T-cell (primary cell): ENCODE data around the gene CPLANE1. TPM values are rescaled to one million over a fixed set of nuclear protein-coding genes. Genes with fewer than 3 reads are reported as not detected.
"Not testable (repeated sequence)": the region's sequence is repeated elsewhere in the genome, so short reads cannot be mapped to it uniquely, and the experiment has no call there.

Source experiments
- ATAC-seq, 4 experiments: fragments of 200-7000 bp in 3 of 4; fragments of 150-1000 bp in 1 of 4; cut with Tn5 transposase; replicated peaks in 1 of 4; 1 replicate in 3 of 4; 2 replicates in 1 of 4; pipeline ENCODE4 v1.10.0; 2021; ENCODE audit warnings: moderate library complexity in 3 of 4, mild to moderate bottlenecking in 2 of 4, moderate number of reproducible peaks in 1 of 4
- CTCF ChIA-PET, 2 donors: fragments of 300-600 bp; sonication (Branson Sonifier 250); formaldehyde crosslinking; loops; one replicate each; lab custom pipeline; 2022; ENCODE audit warnings: antibody characterized with exemption in 2 of 2; lab: Charles Lee
- POLR2A ChIA-PET, 2 donors: fragments of 300-600 bp; sonication (Branson Sonifier 250); formaldehyde crosslinking; loops; one replicate each; lab custom pipeline; 2022; ENCODE audit warnings: antibody characterized with exemption in 2 of 2; lab: Charles Lee
- DNase-seq, 35 experiments: peaks; one replicate each; pipeline versions ENCODE4 v3.0.0 to v3.0.0-alpha.2; 2013 to 2023
- H3K27ac ChIP-seq: one replicate; pipeline ENCODE4 v1.5.1; 2013; ENCODE audit warnings: low read length
- H3K27me3 ChIP-seq, 2 experiments: replicated peaks in 1 of 2; 1 replicate in 1 of 2; 2 replicates in 1 of 2; pipeline versions ENCODE4 v1.6.1 to v1.7.0; 2013; ENCODE audit warnings: low read length in 1 of 2, mixed read lengths in 1 of 2; ENCODE audit not compliant: control insufficient read depth in 2 of 2, insufficient read depth in 2 of 2; ENCODE audit errors: extremely low read depth in 1 of 2
- H3K36me3 ChIP-seq, 2 donors: 1 replicate in 1 of 2; 2 replicates in 1 of 2; pipeline versions ENCODE4 v1.6.1 to v1.7.0; 2013; ENCODE audit warnings: low read length in 1 of 2; ENCODE audit not compliant: control insufficient read depth in 2 of 2, insufficient read depth in 1 of 2; ENCODE audit errors: extremely low read depth in 1 of 2
- H3K4me1 ChIP-seq, 2 experiments: 1 replicate in 1 of 2; 2 replicates in 1 of 2; pipeline versions ENCODE4 v1.6.1 to v1.7.0; 2013; ENCODE audit warnings: low read length in 2 of 2, mixed read lengths in 1 of 2; ENCODE audit not compliant: insufficient read depth in 2 of 2, control insufficient read depth in 1 of 2; ENCODE audit errors: extremely low read depth in 1 of 2
- H3K4me3 ChIP-seq, 2 donors: 1 replicate in 1 of 2; 2 replicates in 1 of 2; pipeline versions ENCODE4 v1.5.1 to v1.7.0; 2013; ENCODE audit warnings: mild to moderate bottlenecking in 2 of 2, low read length in 1 of 2, moderate library complexity in 1 of 2; ENCODE audit not compliant: control insufficient read depth in 1 of 2; ENCODE audit errors: extremely low read depth in 1 of 2
- H3K9me3 ChIP-seq: 2 replicates; pipeline ENCODE4 v1.7.0; 2013
- H3K27ac Mint-ChIP-seq, 2 donors: one replicate each; pipeline ENCODE4 v1.8.0; 2020 to 2021; ENCODE audit warnings: mild to moderate bottlenecking in 2 of 2, mixed read lengths in 2 of 2
- H3K27me3 Mint-ChIP-seq, 2 donors: one replicate each; pipeline ENCODE4 v1.8.0; 2021 to 2022; ENCODE audit warnings: mixed read lengths in 2 of 2
- H3K36me3 Mint-ChIP-seq: one replicate; pipeline ENCODE4 v1.8.0; 2021; ENCODE audit warnings: mixed read lengths
- H3K4me1 Mint-ChIP-seq, 3 donors: one replicate each; pipeline ENCODE4 v1.8.0; 2020 to 2022; ENCODE audit warnings: mixed read lengths in 3 of 3, mild to moderate bottlenecking in 1 of 3
- H3K4me3 Mint-ChIP-seq, 3 donors: one replicate each; pipeline ENCODE4 v1.8.0; 2020 to 2022; ENCODE audit warnings: mild to moderate bottlenecking in 3 of 3, mixed read lengths in 3 of 3, moderate library complexity in 3 of 3
- H3K9me3 Mint-ChIP-seq, 3 donors: one replicate each; pipeline ENCODE4 v1.8.0; 2020 to 2022; ENCODE audit warnings: mixed read lengths in 3 of 3
- WGBS: methylation state at CpG from one replicate; pipeline ENCODE4 v1.1.5; 2013; ENCODE audit warnings: missing lambda C conversion rate; ENCODE audit not compliant: insufficient coverage; 5-methylcytosine and 5-hydroxymethylcytosine counted together
- total RNA-seq, 35 experiments: library from RNA in 6 of 35; stranded (reverse) in 6 of 35; fragments of 120-200 nt in 1 of 35; gene quantifications; one replicate each; pipeline versions ENCODE4 v1.2.1 to v1.2.4 and lab custom pipeline; 2013 to 2026

The CPLANE1 gene
- total RNA-seq, 5 donors from 2014 or later (not counting 1 experiment from before 2014, with no cell fraction given) = 5.1 to 9.4 (median 7.7) TPM

DNA sequence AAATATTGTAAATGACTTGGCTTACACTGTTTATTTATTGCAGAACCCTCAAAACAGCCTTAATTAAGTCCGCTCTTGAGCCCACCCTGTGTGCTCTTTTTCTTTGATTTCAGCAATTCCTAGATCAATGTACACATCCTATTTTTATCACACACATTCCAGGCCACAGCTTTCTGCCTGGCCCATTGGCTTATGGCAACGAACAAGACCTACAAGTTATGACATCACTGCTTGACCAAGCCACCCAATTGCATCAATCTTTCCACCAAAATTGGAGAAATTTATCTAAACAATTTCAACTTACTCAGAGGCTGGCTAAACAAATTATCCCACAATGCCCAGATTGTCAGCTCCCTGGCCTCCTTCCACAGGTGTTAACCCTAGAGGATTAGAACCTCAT, 158.4 kb downstream of the CPLANE1 start:
- no peaks in the 10 kb centered on the region for H3K27me3 ChIP-seq
- ATAC-seq (no peak), DNase-seq (no peak)
- 92% methylated on average over 2 of the region's 2 CpGs for WGBS
- peaks cover 0 to 6% of the 10 kb centered on the region in 2 donors for H3K36me3 ChIP-seq
- H3K4me1 Mint-ChIP-seq = no peaks in the 10 kb centered on the region
- ChIA-PET POLR2A (no interaction called here), CTCF (no interaction called here)
- H3K9me3 Mint-ChIP-seq = no peaks in the 10 kb centered on the region
- peaks cover 30% of the 10 kb centered on the region for H3K36me3 Mint-ChIP-seq
- no peak overlapping the region for H3K4me3 ChIP-seq
- H3K27ac ChIP-seq = no peak overlapping the region
- no peaks in the 10 kb centered on the region for H3K27me3 Mint-ChIP-seq
- no peak overlapping the region for H3K4me3 Mint-ChIP-seq
- H3K27ac Mint-ChIP-seq = no peak overlapping the region
- H3K4me1 ChIP-seq = no peaks in the 10 kb centered on the region
- H3K9me3 ChIP-seq = no peaks in the 10 kb centered on the region

GRCh38 chr5:37090123-37090726, 159.0 kb downstream of the CPLANE1 start:
- 95% methylated on average over 5 of the region's 7 CpGs for WGBS
- Mint-ChIP-seq H3K27ac (no peak overlapping the region), H3K9me3 (no peaks in the 10 kb centered on the region), H3K4me3 (no peak overlapping the region), H3K36me3 (peaks cover 34% of the 10 kb centered on the region), H3K27me3 (no peaks in the 10 kb centered on the region), H3K4me1 (no peaks in the 10 kb centered on the region)
- no peaks in the 10 kb centered on the region for H3K27me3 ChIP-seq
- DNase-seq (no peak), ATAC-seq (no peak)
- H3K36me3 ChIP-seq = peaks cover 0 to 6% of the 10 kb centered on the region in 2 donors
- H3K4me1 ChIP-seq = no peaks in the 10 kb centered on the region
- H3K4me3 ChIP-seq = no peak overlapping the region
- POLR2A ChIA-PET = no interaction called here
- no peaks in the 10 kb centered on the region for H3K9me3 ChIP-seq
- CTCF ChIA-PET = no interaction called here
- H3K27ac ChIP-seq = no peak overlapping the region

DNA sequence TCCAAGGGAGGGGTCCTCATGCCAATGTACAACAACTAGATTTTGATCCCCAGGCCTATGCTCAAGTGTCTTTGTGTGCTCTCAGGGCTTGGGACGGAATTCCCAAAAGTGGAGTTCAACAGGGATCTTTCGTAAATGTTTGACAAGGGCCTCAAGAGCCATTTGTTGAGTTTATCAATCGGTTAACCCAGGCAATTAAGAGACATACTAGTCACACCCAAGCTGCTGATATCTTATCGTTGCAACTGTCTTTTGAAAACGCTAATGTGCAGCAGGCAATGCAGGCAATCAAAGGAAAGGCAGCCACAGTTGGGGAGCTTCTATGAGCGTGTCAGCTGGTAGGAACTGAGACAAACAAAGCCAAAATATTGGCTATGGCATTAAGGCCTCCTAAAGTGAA, 161.2 kb downstream of the CPLANE1 start:
- H3K27ac ChIP-seq = no peak overlapping the region
- no peaks in the 10 kb centered on the region for H3K9me3 ChIP-seq
- DNase-seq (no peak), ATAC-seq (no peak)
- H3K4me1 ChIP-seq = no peaks in the 10 kb centered on the region
- H3K9me3 Mint-ChIP-seq = peaks cover 0 to 3% (median 0%) of the 10 kb centered on the region in 3 donors
- H3K36me3 ChIP-seq = peaks cover 0 to 6% of the 10 kb centered on the region in 2 donors
- H3K27me3 ChIP-seq = no peaks in the 10 kb centered on the region
- ChIA-PET POLR2A (no interaction called here), CTCF (no interaction called here)
- H3K4me1 Mint-ChIP-seq = no peaks in the 10 kb centered on the region
- H3K4me3 ChIP-seq = no peak overlapping the region
- no peak overlapping the region for H3K4me3 Mint-ChIP-seq
- no peak overlapping the region for H3K27ac Mint-ChIP-seq
- WGBS = 74% methylated on average over 6 of the region's 6 CpGs
- peaks cover 34% of the 10 kb centered on the region for H3K36me3 Mint-ChIP-seq
- H3K27me3 Mint-ChIP-seq = no peaks in the 10 kb centered on the region

- ChIA-PET POLR2A (no interaction called here), CTCF (no interaction called here)
- peaks cover 0 to 6% of the 10 kb centered on the region in 2 donors for H3K36me3 ChIP-seq
- H3K4me3 ChIP-seq = no peak overlapping the region
- Mint-ChIP-seq H3K27ac (no peak overlapping the region), H3K4me1 (no peaks in the 10 kb centered on the region), H3K9me3 (peaks cover 0 to 3% (median 0%) of the 10 kb centered on the region in 3 donors), H3K4me3 (no peak overlapping the region), H3K36me3 (peaks cover 39% of the 10 kb centered on the region), H3K27me3 (no peaks in the 10 kb centered on the region)
- no peak overlapping the region for H3K27ac ChIP-seq
- H3K27me3 ChIP-seq = no peaks in the 10 kb centered on the region
- DNase-seq (no peak), ATAC-seq (no peak)
- WGBS = 88% methylated on average over 8 of the region's 12 CpGs
- no peaks in the 10 kb centered on the region for H3K4me1 ChIP-seq
- no peaks in the 10 kb centered on the region for H3K9me3 ChIP-seq
Measured at GRCh38 chr5:37086466-37087173, 162.6 kb downstream of the CPLANE1 start.

GRCh38 chr5:37086026-37086425, 163.2 kb downstream of the CPLANE1 start:
- H3K4me3 Mint-ChIP-seq, H3K27me3 Mint-ChIP-seq, H3K9me3 Mint-ChIP-seq, H3K4me3 ChIP-seq, H3K4me1 ChIP-seq, H3K9me3 ChIP-seq, ATAC-seq, H3K27ac ChIP-seq, H3K27me3 ChIP-seq, POLR2A ChIA-PET, H3K4me1 Mint-ChIP-seq, H3K27ac Mint-ChIP-seq, H3K36me3 ChIP-seq, CTCF ChIA-PET, DNase-seq: not testable (repeated sequence)
- peaks cover 42% of the 10 kb centered on the region for H3K36me3 Mint-ChIP-seq
- WGBS = no CpG with 5 or more reads among the region's 1 CpG

GRCh38 chr5:37082977-37083376, 166.2 kb downstream of the CPLANE1 start:
- H3K27ac ChIP-seq, CTCF ChIA-PET, H3K27ac Mint-ChIP-seq, H3K27me3 ChIP-seq, H3K4me3 Mint-ChIP-seq, H3K36me3 ChIP-seq, DNase-seq, H3K9me3 ChIP-seq, H3K9me3 Mint-ChIP-seq, H3K4me3 ChIP-seq, H3K27me3 Mint-ChIP-seq, ATAC-seq, H3K4me1 ChIP-seq, H3K4me1 Mint-ChIP-seq: not testable (repeated sequence)
- POLR2A ChIA-PET = interaction anchor here in 1 of 2 donors (0.6 kb wide), 1 partner anchor 215 kb away, joined by 3 read pairs; no protein-coding TSS in a partner anchor
- WGBS = no CpG with 5 or more reads among the region's 2 CpGs
- H3K36me3 Mint-ChIP-seq = peaks cover 63% of the 10 kb centered on the region
